ENCODE results near the gene CNTNAP2. TPM values are rescaled to one million over a fixed set of nuclear protein-coding genes. Genes with fewer than 3 reads are reported as not detected.

CNTNAP2 gene
- total and polyA plus RNA-seq, 2 of the 13 experiments (the other 11 are each of a cell fraction or from before 2014, with no cell fraction given): 0.40 to 0.42 TPM

DNA sequence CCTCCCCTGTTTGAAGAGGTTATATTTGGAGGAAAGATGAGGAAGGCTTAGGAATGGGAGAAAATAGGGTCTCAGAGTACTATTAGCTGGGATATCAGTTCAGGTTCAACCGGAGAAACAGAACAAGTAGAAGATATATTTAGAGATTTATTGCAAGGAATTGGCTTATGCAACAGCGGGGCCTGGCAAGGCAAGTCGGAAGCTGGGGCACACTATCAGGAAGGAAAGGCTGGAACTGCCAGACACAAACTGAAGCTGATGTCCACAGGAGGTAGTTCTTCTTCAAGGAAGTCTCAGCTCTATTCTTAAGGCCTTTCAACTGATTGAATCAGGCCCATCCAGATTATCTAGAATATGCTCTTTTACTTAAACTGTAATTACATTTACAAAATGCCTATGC is 1534.4 kb downstream of the CNTNAP2 start:
- H3K36me3 ChIP-seq (replicated peaks in 1 of 2; ENCODE audit: control insufficient read depth in 1 of 2, insufficient read depth in 2 of 2, low read length in 2 of 2): no peaks in the 10 kb centered on the region
- ChIA-PET POLR2A (no interaction called here), CTCF (ENCODE audit: low intra/inter-chr PET ratio, low total read pairs) (no interaction called here)
- H3K4me2 ChIP-seq (ENCODE audit: low read depth, low read length): no peak overlapping the region
- H3K9ac ChIP-seq (ENCODE audit: insufficient read depth, low read depth, low read length): no peak overlapping the region
- no peaks in the 10 kb centered on the region for H4K20me1 ChIP-seq (ENCODE audit: insufficient read depth, low read length)
- no peaks in the 10 kb centered on the region for H3K4me1 ChIP-seq (ENCODE audit: insufficient read depth, low read length)
- in situ Hi-C loops (cut with HindIII; ENCODE audit: extremely low pct_ligation_motif_present, low pct_unique_long_range_greater_than_20kb): no loop called here
- TF ChIP-seq SMC3 (IDR thresholded peaks at IDR 0.05; ENCODE audit: low read length) (no peak), DNMT3B (CRISPR knock-in tag; conservative IDR thresholded peaks at IDR 0.05) (no peak), ATRX (CRISPR knock-in tag; IDR thresholded peaks at IDR 0.05; ENCODE audit: borderline replicate concordance) (no peak)
- no peaks in the 10 kb centered on the region for H3K27me3 ChIP-seq (ENCODE audit: control insufficient read depth in 1 of 2, insufficient read depth in 2 of 2, low read length in 2 of 2)
- no peak for FAIRE-seq
- intact Hi-C loops (cut with micrococcal nuclease; ENCODE audit: unreplicated experiment): no loop called here
- H3K4me3 ChIP-seq (replicated peaks in 1 of 3; ENCODE audit: insufficient read depth in 1 of 3, low read depth in 2 of 3, low read length in 3 of 3): no peak overlapping the region
- H3K79me2 ChIP-seq (ENCODE audit: insufficient read depth, low read length): no peaks in the 10 kb centered on the region
- peaks cover 33% of the 10 kb centered on the region for H3K9me3 ChIP-seq (ENCODE audit: low read length)
- H3K27ac ChIP-seq (ENCODE audit: extremely low read length, insufficient read depth, low read length): no peak overlapping the region
- ATAC-seq: no peak
- 1% methylated on average over 3 of the region's 3 CpGs for WGBS (ENCODE audit: low lambda C conversion rate)
- no peak for DNase-seq (ENCODE audit: low spot score)
- no TSS peak for BruUV-seq (replicated peaks)
- H2AFZ ChIP-seq (ENCODE audit: low read length): no peak overlapping the region

DNA sequence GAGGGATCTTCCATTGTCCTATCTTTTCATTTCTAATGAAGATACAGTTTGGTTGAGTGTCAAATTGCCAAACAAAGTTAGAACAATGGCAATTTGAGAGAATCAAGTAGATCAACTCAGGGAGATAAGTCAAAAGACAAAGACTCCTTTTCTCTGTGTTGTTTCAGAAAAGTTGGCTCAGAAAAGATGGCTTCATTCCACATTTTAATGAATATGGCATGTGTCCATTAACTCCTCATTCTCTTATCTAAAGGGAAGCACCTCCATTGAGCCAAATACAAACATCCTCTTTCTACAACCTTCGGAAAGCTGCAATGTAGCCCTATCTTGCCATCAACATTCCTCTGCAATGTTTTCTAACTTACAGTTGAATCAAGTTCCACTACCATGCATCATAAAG is 1535.0 kb downstream of the CNTNAP2 start:
- FAIRE-seq: no peak
- H3K9ac ChIP-seq (ENCODE audit: insufficient read depth, low read depth, low read length): no peak overlapping the region
- TF ChIP-seq PHF5A (CRISPR knock-in tag; IDR thresholded peaks at IDR 0.05; ENCODE audit: low read depth, unreplicated experiment): no peak
- no peak for TF ChIP-seq MIXL1 (CRISPR knock-in tag; IDR thresholded peaks at IDR 0.05)
- TF ChIP-seq, protein P1, sequence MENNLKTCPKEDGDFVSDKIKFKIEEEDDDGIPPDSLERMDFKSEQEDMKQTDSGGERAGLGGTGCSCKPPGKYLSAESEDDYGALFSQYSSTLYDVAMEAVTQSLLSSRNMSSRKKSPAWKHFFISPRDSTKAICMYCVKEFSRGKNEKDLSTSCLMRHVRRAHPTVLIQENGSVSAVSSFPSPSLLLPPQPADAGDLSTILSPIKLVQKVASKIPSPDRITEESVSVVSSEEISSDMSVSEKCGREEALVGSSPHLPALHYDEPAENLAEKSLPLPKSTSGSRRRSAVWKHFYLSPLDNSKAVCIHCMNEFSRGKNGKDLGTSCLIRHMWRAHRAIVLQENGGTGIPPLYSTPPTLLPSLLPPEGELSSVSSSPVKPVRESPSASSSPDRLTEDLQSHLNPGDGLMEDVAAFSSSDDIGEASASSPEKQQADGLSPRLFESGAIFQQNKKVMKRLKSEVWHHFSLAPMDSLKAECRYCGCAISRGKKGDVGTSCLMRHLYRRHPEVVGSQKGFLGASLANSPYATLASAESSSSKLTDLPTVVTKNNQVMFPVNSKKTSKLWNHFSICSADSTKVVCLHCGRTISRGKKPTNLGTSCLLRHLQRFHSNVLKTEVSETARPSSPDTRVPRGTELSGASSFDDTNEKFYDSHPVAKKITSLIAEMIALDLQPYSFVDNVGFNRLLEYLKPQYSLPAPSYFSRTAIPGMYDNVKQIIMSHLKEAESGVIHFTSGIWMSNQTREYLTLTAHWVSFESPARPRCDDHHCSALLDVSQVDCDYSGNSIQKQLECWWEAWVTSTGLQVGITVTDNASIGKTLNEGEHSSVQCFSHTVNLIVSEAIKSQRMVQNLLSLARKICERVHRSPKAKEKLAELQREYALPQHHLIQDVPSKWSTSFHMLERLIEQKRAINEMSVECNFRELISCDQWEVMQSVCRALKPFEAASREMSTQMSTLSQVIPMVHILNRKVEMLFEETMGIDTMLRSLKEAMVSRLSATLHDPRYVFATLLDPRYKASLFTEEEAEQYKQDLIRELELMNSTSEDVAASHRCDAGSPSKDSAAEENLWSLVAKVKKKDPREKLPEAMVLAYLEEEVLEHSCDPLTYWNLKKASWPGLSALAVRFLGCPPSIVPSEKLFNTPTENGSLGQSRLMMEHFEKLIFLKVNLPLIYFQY (CRISPR knock-in tag; IDR thresholded peaks at IDR 0.05; ENCODE audit: borderline replicate concordance): no peak
- TF ChIP-seq, protein P2, sequence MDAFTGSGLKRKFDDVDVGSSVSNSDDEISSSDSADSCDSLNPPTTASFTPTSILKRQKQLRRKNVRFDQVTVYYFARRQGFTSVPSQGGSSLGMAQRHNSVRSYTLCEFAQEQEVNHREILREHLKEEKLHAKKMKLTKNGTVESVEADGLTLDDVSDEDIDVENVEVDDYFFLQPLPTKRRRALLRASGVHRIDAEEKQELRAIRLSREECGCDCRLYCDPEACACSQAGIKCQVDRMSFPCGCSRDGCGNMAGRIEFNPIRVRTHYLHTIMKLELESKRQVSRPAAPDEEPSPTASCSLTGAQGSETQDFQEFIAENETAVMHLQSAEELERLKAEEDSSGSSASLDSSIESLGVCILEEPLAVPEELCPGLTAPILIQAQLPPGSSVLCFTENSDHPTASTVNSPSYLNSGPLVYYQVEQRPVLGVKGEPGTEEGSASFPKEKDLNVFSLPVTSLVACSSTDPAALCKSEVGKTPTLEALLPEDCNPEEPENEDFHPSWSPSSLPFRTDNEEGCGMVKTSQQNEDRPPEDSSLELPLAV (CRISPR knock-in tag; conservative IDR thresholded peaks at IDR 0.05; ENCODE audit: low read depth): no peak
- TF ChIP-seq, protein P3, sequence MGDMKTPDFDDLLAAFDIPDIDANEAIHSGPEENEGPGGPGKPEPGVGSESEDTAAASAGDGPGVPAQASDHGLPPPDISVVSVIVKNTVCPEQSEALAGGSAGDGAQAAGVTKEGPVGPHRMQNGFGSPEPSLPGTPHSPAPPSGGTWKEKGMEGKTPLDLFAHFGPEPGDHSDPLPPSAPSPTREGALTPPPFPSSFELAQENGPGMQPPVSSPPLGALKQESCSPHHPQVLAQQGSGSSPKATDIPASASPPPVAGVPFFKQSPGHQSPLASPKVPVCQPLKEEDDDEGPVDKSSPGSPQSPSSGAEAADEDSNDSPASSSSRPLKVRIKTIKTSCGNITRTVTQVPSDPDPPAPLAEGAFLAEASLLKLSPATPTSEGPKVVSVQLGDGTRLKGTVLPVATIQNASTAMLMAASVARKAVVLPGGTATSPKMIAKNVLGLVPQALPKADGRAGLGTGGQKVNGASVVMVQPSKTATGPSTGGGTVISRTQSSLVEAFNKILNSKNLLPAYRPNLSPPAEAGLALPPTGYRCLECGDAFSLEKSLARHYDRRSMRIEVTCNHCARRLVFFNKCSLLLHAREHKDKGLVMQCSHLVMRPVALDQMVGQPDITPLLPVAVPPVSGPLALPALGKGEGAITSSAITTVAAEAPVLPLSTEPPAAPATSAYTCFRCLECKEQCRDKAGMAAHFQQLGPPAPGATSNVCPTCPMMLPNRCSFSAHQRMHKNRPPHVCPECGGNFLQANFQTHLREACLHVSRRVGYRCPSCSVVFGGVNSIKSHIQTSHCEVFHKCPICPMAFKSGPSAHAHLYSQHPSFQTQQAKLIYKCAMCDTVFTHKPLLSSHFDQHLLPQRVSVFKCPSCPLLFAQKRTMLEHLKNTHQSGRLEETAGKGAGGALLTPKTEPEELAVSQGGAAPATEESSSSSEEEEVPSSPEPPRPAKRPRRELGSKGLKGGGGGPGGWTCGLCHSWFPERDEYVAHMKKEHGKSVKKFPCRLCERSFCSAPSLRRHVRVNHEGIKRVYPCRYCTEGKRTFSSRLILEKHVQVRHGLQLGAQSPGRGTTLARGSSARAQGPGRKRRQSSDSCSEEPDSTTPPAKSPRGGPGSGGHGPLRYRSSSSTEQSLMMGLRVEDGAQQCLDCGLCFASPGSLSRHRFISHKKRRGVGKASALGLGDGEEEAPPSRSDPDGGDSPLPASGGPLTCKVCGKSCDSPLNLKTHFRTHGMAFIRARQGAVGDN (CRISPR knock-in tag; IDR thresholded peaks at IDR 0.05): no peak
- no peak for TF ChIP-seq DNMT1 (CRISPR knock-in tag; IDR thresholded peaks at IDR 0.05)
- no peak for TF ChIP-seq TAF1 (CRISPR knock-in tag; IDR thresholded peaks at IDR 0.05)

More for the DNA sequence above, 1535.0 kb downstream of the CNTNAP2 start:
- no peaks in the 10 kb centered on the region for H4K20me1 ChIP-seq (ENCODE audit: insufficient read depth, low read length)
- no peak overlapping the region for H3K4me2 ChIP-seq (ENCODE audit: low read depth, low read length)
- no peak overlapping the region for H3K27ac ChIP-seq (ENCODE audit: extremely low read length, insufficient read depth, low read length)
- no peak overlapping the region for H2AFZ ChIP-seq (ENCODE audit: low read length)
- POLR2A ChIA-PET: no interaction called here
- no peaks in the 10 kb centered on the region for H3K27me3 ChIP-seq (ENCODE audit: control insufficient read depth in 1 of 2, insufficient read depth in 2 of 2, low read length in 2 of 2)
- H3K36me3 ChIP-seq (replicated peaks in 1 of 2; ENCODE audit: control insufficient read depth in 1 of 2, insufficient read depth in 2 of 2, low read length in 2 of 2): no peaks in the 10 kb centered on the region
- H3K79me2 ChIP-seq (ENCODE audit: insufficient read depth, low read length): no peaks in the 10 kb centered on the region
- no peak overlapping the region for H3K4me3 ChIP-seq (replicated peaks in 1 of 3; ENCODE audit: insufficient read depth in 1 of 3, low read depth in 2 of 3, low read length in 3 of 3)
- intact Hi-C loops (cut with micrococcal nuclease; ENCODE audit: unreplicated experiment) (no loop called here), in situ Hi-C loops (cut with HindIII; ENCODE audit: extremely low pct_ligation_motif_present, low pct_unique_long_range_greater_than_20kb) (no loop called here)
- ATAC-seq (no peak), DNase-seq (ENCODE audit: low spot score) (no peak)
- no TSS peak for BruUV-seq (replicated peaks)
- CTCF ChIA-PET (ENCODE audit: low intra/inter-chr PET ratio, low total read pairs): no interaction called here
- 9% methylated on average over 1 of the region's 1 CpG for WGBS (ENCODE audit: low lambda C conversion rate)
- no peaks in the 10 kb centered on the region for H3K4me1 ChIP-seq (ENCODE audit: insufficient read depth, low read length)
- peaks cover 33% of the 10 kb centered on the region for H3K9me3 ChIP-seq (ENCODE audit: low read length)
